NT2/D1 (cell line): ENCODE results near the gene RBM38.
A peak's percentile ranks its signal among the peaks of the same experiment; 100 is the strongest.
"Not testable (repeated sequence)": the region's sequence is repeated elsewhere in the genome, so short reads cannot be mapped to it uniquely, and the experiment has no call there.

Experiments
- DNase-seq: peaks from one replicate; pipeline ENCODE4 v3.0.0-alpha.2; 2011; ENCODE audit warnings: low read depth, low spot score
- H3K27me3 ChIP-seq: 2 replicates; pipeline ENCODE4 v1.6.0; 2011; ENCODE audit warnings: mild to moderate bottlenecking; ENCODE audit not compliant: insufficient read length, insufficient read depth
- H3K36me3 ChIP-seq: 2 replicates; pipeline ENCODE4 v1.6.1; 2011; ENCODE audit warnings: mild to moderate bottlenecking, low read length, mixed read lengths; ENCODE audit not compliant: insufficient read depth, insufficient read length
- H3K4me1 ChIP-seq: 2 replicates; pipeline ENCODE4 v1.5.1; 2011; ENCODE audit not compliant: insufficient read depth, insufficient read length
- H3K4me3 ChIP-seq: 2 replicates; pipeline ENCODE4 v1.5.1; 2011; ENCODE audit warnings: low read depth; ENCODE audit not compliant: insufficient read length
- H3K9ac ChIP-seq: 2 replicates; pipeline ENCODE4 v1.6.0; 2011; ENCODE audit warnings: low read depth; ENCODE audit not compliant: insufficient read length
- H3K9me3 ChIP-seq: 2 replicates; pipeline ENCODE4 v1.5.1; 2011; ENCODE audit warnings: mild to moderate bottlenecking, low read length; ENCODE audit not compliant: insufficient read depth
- SUZ12 ChIP-seq: IDR thresholded peaks from 2 replicates; pipeline ENCODE4 v1.6.1; 2011; ENCODE audit not compliant: insufficient read length, insufficient read depth; ENCODE audit errors: extremely low read depth
- YY1 ChIP-seq: IDR thresholded peaks from 2 replicates; pipeline ENCODE4 v1.6.1; 2011; ENCODE audit not compliant: insufficient read length, insufficient read depth
- ZNF274 ChIP-seq: IDR thresholded peaks from 2 replicates; pipeline ENCODE4 v1.6.1; 2011; ENCODE audit warnings: mild to moderate bottlenecking, low read depth, low read length

The RBM38 gene

GRCh38 chr20:57428324-57429158 lies 37.3 kb downstream of the RBM38 start:
- peaks cover 19% of the 10 kb centered on the region for H3K4me1 ChIP-seq
- H3K4me3 ChIP-seq, result no peak overlapping the region
- H3K9me3 ChIP-seq, result peaks cover 4% of the 10 kb centered on the region; the same call in 1 of the 2 replicates
- H3K9ac ChIP-seq, result peak overlapping the region; percentile 35
- H3K27me3 ChIP-seq, result no peaks in the 10 kb centered on the region
- no peaks in the 10 kb centered on the region for H3K36me3 ChIP-seq
- no peak for DNase-seq
- TF ChIP-seq SUZ12, result no peak
- TF ChIP-seq ZNF274, result no peak
- no peak for TF ChIP-seq YY1

DNA sequence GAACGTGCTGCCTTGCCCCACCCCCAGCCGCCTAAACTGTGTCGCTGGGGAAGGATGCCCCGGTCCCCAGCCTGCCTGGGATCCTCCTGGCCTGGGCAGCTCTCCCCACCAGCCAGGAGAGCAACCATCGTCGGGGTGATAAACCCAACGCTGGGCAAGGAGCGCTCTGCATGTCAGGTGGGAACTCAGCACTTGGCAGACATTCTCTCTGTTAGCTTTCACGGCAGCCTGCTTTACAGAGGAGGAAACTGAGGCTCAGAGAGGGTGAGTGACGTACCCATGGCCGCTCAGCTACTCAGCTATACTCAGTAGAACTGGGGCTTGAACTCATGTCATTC lies 37.9 kb downstream of the RBM38 start:
- TF ChIP-seq SUZ12, result no peak
- TF ChIP-seq ZNF274, result no peak
- no peak for TF ChIP-seq YY1
- no peaks in the 10 kb centered on the region for H3K27me3 ChIP-seq
- no peaks in the 10 kb centered on the region for H3K36me3 ChIP-seq
- no peak for DNase-seq
- H3K9me3 ChIP-seq, result peaks cover 4% of the 10 kb centered on the region; the same call in 1 of the 2 replicates
- no peak overlapping the region for H3K9ac ChIP-seq
- H3K4me3 ChIP-seq, result no peak overlapping the region
- peaks cover 19% of the 10 kb centered on the region for H3K4me1 ChIP-seq

- Histone ChIP-seq H3K36me3 (no peaks in the 10 kb centered on the region), H3K27me3 (no peaks in the 10 kb centered on the region), H3K4me1 (peaks cover 19% of the 10 kb centered on the region), H3K9me3 (peaks cover 4% of the 10 kb centered on the region; the same call in 1 of the 2 replicates), H3K4me3 (no peak overlapping the region), H3K9ac (no peak overlapping the region)
- DNase-seq, result no peak
- TF ChIP-seq ZNF274, result no peak
- no peak for TF ChIP-seq SUZ12
- no peak for TF ChIP-seq YY1
Observed at GRCh38 chr20:57429580-57430200, 38.5 kb downstream of the RBM38 start.

GRCh38 chr20:57430201-57430596 lies 39.0 kb downstream of the RBM38 start:
- peaks cover 17% of the 10 kb centered on the region for H3K4me1 ChIP-seq

DNA sequence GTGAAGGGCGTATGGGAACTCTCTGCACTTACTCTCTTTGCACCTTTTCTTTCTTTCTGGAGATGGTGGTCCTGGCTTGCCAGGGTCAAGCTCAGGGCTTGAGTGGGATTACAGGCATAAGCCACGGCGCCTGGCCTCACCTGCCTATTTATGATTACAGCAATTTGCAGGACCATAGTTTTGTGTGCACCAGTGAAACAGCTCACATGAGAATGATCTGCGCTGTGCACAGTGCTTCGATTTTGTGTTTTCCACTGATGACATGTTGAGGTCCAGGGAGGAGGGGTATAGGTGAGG lies 40.3 kb downstream of the RBM38 start:
- Histone ChIP-seq H3K36me3 (no peaks in the 10 kb centered on the region), H3K9ac (no peak overlapping the region), H3K9me3 (peaks cover 4% of the 10 kb centered on the region; the same call in 1 of the 2 replicates), H3K27me3 (no peaks in the 10 kb centered on the region), H3K4me1 (peaks cover 16% of the 10 kb centered on the region), H3K4me3 (no peak overlapping the region)
- no peak for DNase-seq
- TF ChIP-seq SUZ12, result no peak
- no peak for TF ChIP-seq YY1
- TF ChIP-seq ZNF274, result no peak

More at GRCh38 chr20:57430201-57430596, 39.0 kb downstream of the RBM38 start:
- not testable (repeated sequence) for H3K9me3 ChIP-seq, H3K36me3 ChIP-seq, H3K27me3 ChIP-seq, H3K4me3 ChIP-seq, H3K9ac ChIP-seq, DNase-seq

- Histone ChIP-seq H3K27me3 (no peaks in the 10 kb centered on the region), H3K4me3 (no peak overlapping the region), H3K4me1 (peaks cover 16% of the 10 kb centered on the region), H3K9me3 (peaks cover 4% of the 10 kb centered on the region; the same call in 1 of the 2 replicates), H3K36me3 (no peaks in the 10 kb centered on the region), H3K9ac (no peak overlapping the region)
- no peak for DNase-seq
- TF ChIP-seq YY1 (no peak), ZNF274 (no peak), SUZ12 (no peak)
Observed at GRCh38 chr20:57432480-57432861, 41.3 kb downstream of the RBM38 start.

GRCh38 chr20:57432862-57433491 lies 41.8 kb downstream of the RBM38 start:
- H3K9me3 ChIP-seq, result peaks cover 4% of the 10 kb centered on the region; the same call in 1 of the 2 replicates
- DNase-seq, result no peak
- H3K27me3 ChIP-seq, result no peaks in the 10 kb centered on the region
- peaks cover 16% of the 10 kb centered on the region for H3K4me1 ChIP-seq
- H3K9ac ChIP-seq, result peak overlapping the region; percentile 51
- TF ChIP-seq YY1 (no peak), SUZ12 (no peak), ZNF274 (no peak)
- H3K36me3 ChIP-seq, result no peaks in the 10 kb centered on the region
- no peak overlapping the region for H3K4me3 ChIP-seq
